ENCODE measurements around the gene CCL25.

DNA sequence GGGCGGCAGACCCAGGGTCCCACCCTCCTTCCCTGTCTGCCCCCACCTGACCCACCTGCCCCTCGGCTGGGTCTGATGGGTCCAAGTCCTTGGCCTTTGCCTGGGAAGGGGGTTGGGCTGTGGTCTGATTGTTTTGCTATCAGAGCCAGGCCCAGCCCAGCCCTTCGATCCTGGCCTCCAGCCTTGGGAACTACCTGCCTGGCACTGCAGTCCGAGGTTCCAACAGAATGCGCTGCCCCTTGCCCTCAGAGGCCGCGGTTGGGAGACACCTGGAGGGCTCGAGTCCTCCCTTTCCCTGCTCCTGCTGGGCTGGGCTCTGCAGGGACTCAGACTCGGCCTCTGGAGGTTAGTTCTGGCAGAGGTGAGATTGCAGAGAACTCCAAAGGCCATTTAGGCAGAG is 1.6 kb downstream of the CCL25 start:
- TF ChIP-seq, protein P1, sequence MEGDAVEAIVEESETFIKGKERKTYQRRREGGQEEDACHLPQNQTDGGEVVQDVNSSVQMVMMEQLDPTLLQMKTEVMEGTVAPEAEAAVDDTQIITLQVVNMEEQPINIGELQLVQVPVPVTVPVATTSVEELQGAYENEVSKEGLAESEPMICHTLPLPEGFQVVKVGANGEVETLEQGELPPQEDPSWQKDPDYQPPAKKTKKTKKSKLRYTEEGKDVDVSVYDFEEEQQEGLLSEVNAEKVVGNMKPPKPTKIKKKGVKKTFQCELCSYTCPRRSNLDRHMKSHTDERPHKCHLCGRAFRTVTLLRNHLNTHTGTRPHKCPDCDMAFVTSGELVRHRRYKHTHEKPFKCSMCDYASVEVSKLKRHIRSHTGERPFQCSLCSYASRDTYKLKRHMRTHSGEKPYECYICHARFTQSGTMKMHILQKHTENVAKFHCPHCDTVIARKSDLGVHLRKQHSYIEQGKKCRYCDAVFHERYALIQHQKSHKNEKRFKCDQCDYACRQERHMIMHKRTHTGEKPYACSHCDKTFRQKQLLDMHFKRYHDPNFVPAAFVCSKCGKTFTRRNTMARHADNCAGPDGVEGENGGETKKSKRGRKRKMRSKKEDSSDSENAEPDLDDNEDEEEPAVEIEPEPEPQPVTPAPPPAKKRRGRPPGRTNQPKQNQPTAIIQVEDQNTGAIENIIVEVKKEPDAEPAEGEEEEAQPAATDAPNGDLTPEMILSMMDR (IDR thresholded peaks at IDR 0.05 in 2 of 3, conservative IDR thresholded peaks at IDR 0.05 in 1 of 3; ENCODE audit: borderline replicate concordance in 1 of 3, insufficient read depth in 1 of 3, low read depth in 2 of 3, low read length in 2 of 3): no peak
- TF ChIP-seq RAD21 (IDR thresholded peaks at IDR 0.05; ENCODE audit: low read depth) (no peak), POLR2AphosphoS5 (IDR thresholded peaks at IDR 0.05; ENCODE audit: low read depth, low read length) (no peak), ZNF274 (IDR thresholded peaks at IDR 0.05; ENCODE audit: low read depth, low read length) (no peak)
- TF ChIP-seq, protein P2, sequence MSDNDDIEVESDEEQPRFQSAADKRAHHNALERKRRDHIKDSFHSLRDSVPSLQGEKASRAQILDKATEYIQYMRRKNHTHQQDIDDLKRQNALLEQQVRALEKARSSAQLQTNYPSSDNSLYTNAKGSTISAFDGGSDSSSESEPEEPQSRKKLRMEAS (IDR thresholded peaks at IDR 0.05): no peak

Measured in HCT116 (cell line).